ENCODE results near the gene MAGEA9B. TPM values are rescaled to one million over a fixed set of nuclear protein-coding genes. Genes with fewer than 3 reads are reported as not detected.

MAGEA9B gene
- total RNA-seq, 1 experiment from 2014 or later, result not detected

DNA sequence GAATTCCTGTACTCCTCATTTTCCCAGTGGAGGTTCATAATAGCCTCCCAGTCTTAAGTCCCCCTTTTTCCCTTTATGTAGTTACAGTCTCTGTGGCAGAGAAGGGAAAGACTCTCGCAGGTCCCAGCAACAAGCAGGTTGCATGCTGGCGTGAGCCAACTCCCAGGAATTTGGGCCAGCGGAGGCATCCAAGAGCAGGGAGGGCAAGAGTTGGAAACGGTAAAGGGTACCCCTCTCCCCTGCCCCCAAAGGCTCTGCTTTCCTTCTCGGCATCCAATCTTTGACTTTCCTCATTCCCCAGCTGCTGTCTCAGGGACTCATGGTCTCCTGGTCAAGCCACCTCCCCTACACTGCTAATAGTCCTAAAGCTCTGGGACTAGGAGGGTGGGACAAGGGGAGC lies 23.3 kb upstream of the MAGEA9B start:
- no peaks in the 10 kb centered on the region for H3K23me2 ChIP-seq (ENCODE audit: insufficient read length, low read depth, low read length, poor library complexity, severe bottlenecking)
- H3T11ph ChIP-seq (ENCODE audit: low read length), result no peak overlapping the region
- Mint-ChIP-seq H3K4me3 (no peak overlapping the region), H3K9me3 (peaks cover 58 to 66% of the 10 kb centered on the region in 2 experiments), H3K27me3 (ENCODE audit: low read depth) (peaks cover 4% of the 10 kb centered on the region; the same call in 1 of the 2 replicates), H3K27ac (peak overlapping the region; percentile 39 to 87 (median 43); a peak in 2 of 7 replicates), H3K36me3 (ENCODE audit: insufficient read depth in 1 of 3, low read depth in 3 of 3) (peaks cover 13 to 31% (median 27%) of the 10 kb centered on the region in 3 experiments; a peak in 6 of 7 replicates), H3K4me1 (0 out of 4 replicates have a peak, but pooled peaks cover 0 to 4% of the 10 kb centered on the region in 2 experiments)
- peaks cover 39% of the 10 kb centered on the region for H3K9me3 ChIP-seq (ENCODE audit: control insufficient read depth, low read depth, low read length)
- H3K79me2 ChIP-seq (ENCODE audit: insufficient read depth, low read length), result no peaks in the 10 kb centered on the region
- H3K27me3 ChIP-seq (ENCODE audit: insufficient read depth, low read length), result no peaks in the 10 kb centered on the region
- no CpG with 5 or more reads among the region's 5 CpGs for WGBS (ENCODE audit: extremely low coverage, insufficient read length, low lambda C conversion rate)
- H3K14ac ChIP-seq (ENCODE audit: insufficient read depth, low read length), result no peak overlapping the region
- DNase-seq, result no peak
- H3K79me1 ChIP-seq (ENCODE audit: insufficient read depth, low read depth, low read length, poor library complexity, severe bottlenecking), result no peaks in the 10 kb centered on the region
- H2BK120ac ChIP-seq (ENCODE audit: low read depth, low read length, poor library complexity, severe bottlenecking), result no peak overlapping the region
- H2AFZ ChIP-seq (ENCODE audit: low read length), result no peak overlapping the region
- no peaks in the 10 kb centered on the region for H4K20me1 ChIP-seq (ENCODE audit: control insufficient read depth, insufficient read depth, insufficient read length)
- H3K9ac ChIP-seq (ENCODE audit: extremely low read depth, insufficient read length, low read length), result no peak overlapping the region
- H3K56ac ChIP-seq (ENCODE audit: insufficient read length, low read depth, low read length), result no peak overlapping the region
- H2BK15ac ChIP-seq (ENCODE audit: low read depth, low read length), result no peak overlapping the region
- no peak overlapping the region for H3K18ac ChIP-seq (ENCODE audit: insufficient read length, low read depth, low read length)
- no peak overlapping the region for H4K5ac ChIP-seq (ENCODE audit: insufficient read length, low read depth, low read length)
- no peak overlapping the region for H3K23ac ChIP-seq (ENCODE audit: insufficient read length, low read depth, low read length)
- H2AK5ac ChIP-seq (ENCODE audit: insufficient read length, low read length), result no peak overlapping the region
- no peak overlapping the region for H2BK12ac ChIP-seq (ENCODE audit: insufficient read length, low read depth, low read length)
- H3K4me2 ChIP-seq (ENCODE audit: insufficient read depth, insufficient read length, low read length), result no peak overlapping the region
- no peak overlapping the region for H4K8ac ChIP-seq (replicated peaks; ENCODE audit: insufficient read length, low read depth, low read length)
- no peak overlapping the region for H4K91ac ChIP-seq (ENCODE audit: insufficient read length, low read depth, low read length)
- TF ChIP-seq, protein P1, sequence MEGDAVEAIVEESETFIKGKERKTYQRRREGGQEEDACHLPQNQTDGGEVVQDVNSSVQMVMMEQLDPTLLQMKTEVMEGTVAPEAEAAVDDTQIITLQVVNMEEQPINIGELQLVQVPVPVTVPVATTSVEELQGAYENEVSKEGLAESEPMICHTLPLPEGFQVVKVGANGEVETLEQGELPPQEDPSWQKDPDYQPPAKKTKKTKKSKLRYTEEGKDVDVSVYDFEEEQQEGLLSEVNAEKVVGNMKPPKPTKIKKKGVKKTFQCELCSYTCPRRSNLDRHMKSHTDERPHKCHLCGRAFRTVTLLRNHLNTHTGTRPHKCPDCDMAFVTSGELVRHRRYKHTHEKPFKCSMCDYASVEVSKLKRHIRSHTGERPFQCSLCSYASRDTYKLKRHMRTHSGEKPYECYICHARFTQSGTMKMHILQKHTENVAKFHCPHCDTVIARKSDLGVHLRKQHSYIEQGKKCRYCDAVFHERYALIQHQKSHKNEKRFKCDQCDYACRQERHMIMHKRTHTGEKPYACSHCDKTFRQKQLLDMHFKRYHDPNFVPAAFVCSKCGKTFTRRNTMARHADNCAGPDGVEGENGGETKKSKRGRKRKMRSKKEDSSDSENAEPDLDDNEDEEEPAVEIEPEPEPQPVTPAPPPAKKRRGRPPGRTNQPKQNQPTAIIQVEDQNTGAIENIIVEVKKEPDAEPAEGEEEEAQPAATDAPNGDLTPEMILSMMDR (conservative IDR thresholded peaks at IDR 0.05), result no peak
- H3K4ac ChIP-seq (ENCODE audit: low read depth, low read length), result no peak overlapping the region
- no peak overlapping the region for H2BK20ac ChIP-seq (ENCODE audit: low read depth, low read length, poor library complexity, severe bottlenecking)
- H2BK5ac ChIP-seq (ENCODE audit: insufficient read length, low read length), result no peak overlapping the region
- no peaks in the 10 kb centered on the region for H3K4me1 ChIP-seq (ENCODE audit: insufficient read depth, low read length)
- H3K27ac ChIP-seq (ENCODE audit: insufficient read length, low read depth, low read length), result no peak overlapping the region
